Activated naive CD4-positive, alpha-beta T cell treated with anti-CD3 and anti-CD28 coated beads, Interleukin-2, amount 50 U/mL, for 72 hours (primary cell): Measurements from ENCODE around the gene FIGN. TPM values are rescaled to one million over a fixed set of nuclear protein-coding genes. Genes with fewer than 3 reads are reported as not detected.

Source experiments
- ATAC-seq, 2 donors: fragments of 150-1000 bp; cut with Tn5 transposase; 2 replicates each; pipeline ENCODE4 v1.10.0; 2021; ENCODE audit warnings: mild to moderate bottlenecking in 2 of 2, moderate library complexity in 2 of 2
- DNase-seq, 2 donors: peaks; one replicate each; pipeline ENCODE4 v3.0.0; 2021 to 2022; ENCODE audit warnings: low spot score in 2 of 2
- H3K27ac Mint-ChIP-seq, 2 donors: one replicate each; pipeline ENCODE4 v1.8.0; 2022; ENCODE audit warnings: mild to moderate bottlenecking in 2 of 2, mixed read lengths in 2 of 2
- H3K36me3 Mint-ChIP-seq, 2 donors: one replicate each; pipeline ENCODE4 v1.8.0; 2022; ENCODE audit warnings: mixed read lengths in 2 of 2
- H3K9me3 Mint-ChIP-seq, 2 donors: one replicate each; pipeline ENCODE4 v1.8.0; 2022; ENCODE audit warnings: mixed read lengths in 2 of 2
- total RNA-seq, 2 donors: library from RNA; stranded (reverse); gene quantifications; one replicate each; pipeline ENCODE4 v1.2.3, GENCODE V29; 2022

The FIGN gene
- total RNA-seq, 2 donors from 2014 or later, result not detected

DNA sequence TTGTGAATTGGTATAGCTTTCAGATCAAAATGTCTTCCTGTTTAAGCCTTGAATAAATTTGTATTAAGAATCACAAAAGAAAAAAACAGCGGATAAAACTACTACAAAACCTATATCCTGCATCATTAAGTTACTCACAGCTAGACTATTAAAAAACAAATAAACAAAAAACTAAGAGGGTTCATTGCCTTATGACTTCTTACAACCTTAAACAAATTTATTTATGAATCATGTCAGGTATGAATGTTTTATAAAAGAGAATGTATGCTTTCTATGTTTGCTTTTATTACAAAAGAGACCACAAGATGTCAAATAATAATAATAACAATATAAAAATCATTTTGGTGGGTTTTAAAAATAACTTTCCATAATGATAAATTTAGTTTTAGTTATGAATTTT is 109.6 kb downstream of the FIGN start:
- H3K36me3 Mint-ChIP-seq, result no peaks in the 10 kb centered on the region

DNA sequence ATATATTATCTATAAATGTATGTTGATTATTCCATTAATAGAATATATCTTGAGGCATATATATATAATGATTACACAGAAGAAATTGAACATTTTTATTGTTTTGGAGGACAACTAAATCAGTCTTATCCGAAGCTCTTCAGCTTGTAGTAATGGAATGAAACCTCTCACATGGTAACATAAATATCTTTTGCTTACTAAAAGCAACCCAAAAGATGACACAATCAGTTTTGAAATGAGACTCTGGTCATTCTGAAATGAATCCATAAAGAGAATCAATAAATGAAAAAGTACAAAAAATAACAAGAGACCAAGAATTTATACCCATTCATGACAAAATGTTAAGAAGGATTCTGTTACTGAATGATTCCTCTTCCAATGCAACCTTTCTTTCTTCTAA is 110.2 kb downstream of the FIGN start:
- H3K36me3 Mint-ChIP-seq, result no peaks in the 10 kb centered on the region
- no peak overlapping the region for H3K27ac Mint-ChIP-seq
- ATAC-seq, result no peak
- DNase-seq, result no peak
- peaks cover 0 to 2% of the 10 kb centered on the region in 2 donors for H3K9me3 Mint-ChIP-seq

More for the DNA sequence above, 109.6 kb downstream of the FIGN start:
- no peak for ATAC-seq
- no peak for DNase-seq
- Mint-ChIP-seq H3K9me3 (peaks cover 0 to 6% of the 10 kb centered on the region in 2 donors), H3K27ac (no peak overlapping the region)

DNA sequence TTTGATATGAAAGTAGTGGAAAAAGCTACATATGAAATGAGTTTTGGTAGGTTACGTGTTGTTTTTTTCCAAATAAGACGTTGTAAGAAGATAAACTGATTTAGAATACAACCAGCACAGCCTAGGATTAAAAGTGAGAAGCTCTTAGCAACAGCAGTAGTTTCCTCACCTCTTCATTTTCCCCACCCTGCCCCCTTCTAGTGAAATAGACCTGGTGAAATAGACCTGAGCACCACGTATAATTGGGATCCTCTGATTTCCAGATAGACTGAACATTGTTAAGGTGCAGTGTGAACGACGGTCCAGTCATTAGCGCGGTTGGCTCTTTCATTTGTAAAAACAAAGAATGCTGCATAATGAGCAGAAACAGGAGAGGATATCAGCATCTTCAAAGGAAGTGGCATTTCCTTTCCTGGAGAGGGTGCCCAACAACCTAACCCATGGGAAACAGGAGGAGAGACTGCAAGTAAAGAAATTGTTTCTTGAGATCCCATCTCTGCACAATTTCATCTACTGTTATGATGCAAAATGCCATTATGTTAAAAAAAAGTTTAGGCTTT is 114.3 kb downstream of the FIGN start:
- Mint-ChIP-seq H3K9me3 (no peaks in the 10 kb centered on the region), H3K27ac (no peak overlapping the region), H3K36me3 (no peaks in the 10 kb centered on the region)
- no peak for DNase-seq
- no peak for ATAC-seq

DNA sequence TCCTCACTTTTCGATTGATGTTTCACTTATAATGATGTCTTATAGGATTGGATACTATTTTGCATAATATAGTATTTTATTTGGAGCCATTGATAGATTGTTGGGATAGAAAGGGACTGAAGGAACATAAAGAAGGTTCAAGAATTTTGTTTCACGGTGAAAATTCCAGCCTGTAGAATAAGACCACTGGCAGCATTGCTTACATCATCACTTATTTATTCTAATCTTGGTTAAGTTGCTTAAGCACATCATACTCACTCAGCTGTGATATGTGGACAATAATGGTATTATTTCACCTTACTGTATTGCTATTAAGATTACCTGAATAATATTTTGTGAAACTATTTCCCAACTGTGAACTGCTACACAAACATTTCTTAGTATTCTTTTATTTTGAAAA is 118.3 kb downstream of the FIGN start:
- DNase-seq (no peak), ATAC-seq (no peak)
- H3K9me3 Mint-ChIP-seq, result peaks cover 0 to 2% of the 10 kb centered on the region in 2 donors
- no peak overlapping the region for H3K27ac Mint-ChIP-seq
- no peaks in the 10 kb centered on the region for H3K36me3 Mint-ChIP-seq

DNA sequence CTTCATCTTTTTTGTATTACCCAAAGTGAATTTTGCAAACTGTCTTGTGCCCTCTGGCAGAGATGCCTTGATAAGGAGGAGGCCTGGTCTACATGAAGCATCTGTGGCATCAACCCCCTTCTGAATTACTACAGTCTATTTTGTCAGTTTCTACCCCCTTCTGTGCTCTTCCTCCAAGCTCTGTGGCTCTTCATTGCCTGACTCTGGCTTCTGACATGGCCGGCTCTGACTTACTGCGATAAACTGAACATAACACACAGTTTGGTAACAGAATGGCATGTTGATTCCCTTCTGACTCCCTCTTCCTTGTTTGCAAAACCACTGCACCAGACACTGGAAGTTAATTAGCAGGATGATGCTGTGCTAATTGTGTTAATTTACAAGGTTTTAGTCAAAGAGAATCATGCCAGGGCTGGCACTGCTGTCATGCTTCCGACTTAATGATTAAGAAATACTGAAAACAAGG is 122.5 kb downstream of the FIGN start:
- DNase-seq (no peak), ATAC-seq (no peak)
- Mint-ChIP-seq H3K27ac (no peak overlapping the region), H3K9me3 (peaks cover 0 to 4% of the 10 kb centered on the region in 2 donors), H3K36me3 (no peaks in the 10 kb centered on the region)

DNA sequence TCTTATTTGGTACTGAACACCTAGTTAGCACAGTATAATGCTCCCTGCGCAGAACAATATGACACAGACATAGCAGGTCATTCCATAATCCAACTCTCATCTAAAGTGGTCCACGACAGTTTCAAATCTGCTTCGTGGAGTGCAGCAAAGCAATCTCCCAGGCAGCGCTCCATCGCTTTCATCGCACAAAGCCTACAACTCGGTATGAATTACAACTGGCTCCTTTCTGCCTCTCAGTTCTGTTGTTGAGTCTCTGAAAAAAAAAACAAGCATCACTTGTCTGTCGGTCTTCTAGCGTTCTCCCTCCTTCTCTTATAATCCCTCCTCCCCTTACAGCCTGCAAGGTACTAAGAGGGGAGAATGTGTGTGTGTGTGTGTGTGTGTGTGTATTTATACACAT is 123.5 kb downstream of the FIGN start:
- Mint-ChIP-seq H3K27ac (no peak overlapping the region), H3K36me3 (no peaks in the 10 kb centered on the region), H3K9me3 (peaks cover 0 to 8% of the 10 kb centered on the region in 2 donors)
- no peak for ATAC-seq
- DNase-seq, result no peak

DNA sequence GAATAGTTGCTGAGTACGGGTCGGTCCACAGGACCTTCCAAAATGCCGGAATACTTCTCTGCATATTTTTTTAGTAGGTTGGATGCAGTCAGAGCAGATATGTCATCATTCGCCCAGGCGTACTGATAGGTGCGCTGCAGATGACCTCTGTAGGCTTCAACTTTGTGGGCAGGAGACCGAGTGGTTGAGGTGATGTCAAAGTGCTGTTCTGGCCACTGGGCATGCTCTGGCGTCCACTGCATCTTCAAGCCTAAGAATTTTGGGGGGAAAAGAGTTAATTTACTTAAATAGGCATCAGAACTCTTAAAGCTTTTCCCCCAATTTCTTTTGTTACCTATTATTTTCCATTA is 124.3 kb downstream of the FIGN start:
- ATAC-seq, result no peak
- Mint-ChIP-seq H3K9me3 (peaks cover 0 to 8% of the 10 kb centered on the region in 2 donors), H3K27ac (no peak overlapping the region), H3K36me3 (no peaks in the 10 kb centered on the region)
- DNase-seq, result no peak

DNA sequence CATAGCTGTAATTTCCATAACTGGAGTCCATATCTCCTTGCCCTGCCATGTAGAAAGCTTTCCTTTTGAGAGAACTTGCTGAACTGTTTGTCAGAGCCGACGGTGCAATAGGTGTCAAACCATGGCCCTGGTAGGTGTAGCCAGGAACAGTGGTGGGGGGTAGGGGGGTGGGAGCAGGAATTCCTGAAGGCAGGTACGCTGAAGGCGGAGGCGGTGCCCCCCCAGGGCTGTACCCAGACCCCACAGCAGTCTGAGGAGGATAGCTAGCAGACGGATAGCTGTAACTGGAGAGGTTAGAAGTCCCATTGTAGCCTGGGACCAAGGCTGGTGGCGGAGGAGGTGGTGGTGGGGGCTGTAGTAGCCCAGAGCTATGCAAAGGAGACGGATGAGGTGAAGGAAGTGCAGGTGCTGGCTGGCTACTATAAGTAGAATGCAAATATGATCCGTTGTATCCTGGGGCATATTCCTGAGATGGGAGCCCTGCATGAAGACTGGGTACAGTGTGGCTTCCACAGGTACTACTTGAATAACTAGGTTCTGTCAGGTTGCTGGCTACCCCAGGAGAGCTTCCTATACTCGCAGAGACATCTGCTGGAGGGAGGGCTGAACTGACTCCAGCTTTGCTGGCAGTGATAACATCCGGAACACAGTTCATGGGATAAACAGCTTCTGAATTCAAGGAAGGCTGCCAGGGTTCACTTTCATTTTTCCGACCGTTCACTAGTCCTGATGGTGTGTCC is 124.8 kb downstream of the FIGN start:
- no peaks in the 10 kb centered on the region for H3K36me3 Mint-ChIP-seq
- no peak for DNase-seq
- no peak for ATAC-seq
- peaks cover 0 to 8% of the 10 kb centered on the region in 2 donors for H3K9me3 Mint-ChIP-seq
- no peak overlapping the region for H3K27ac Mint-ChIP-seq

DNA sequence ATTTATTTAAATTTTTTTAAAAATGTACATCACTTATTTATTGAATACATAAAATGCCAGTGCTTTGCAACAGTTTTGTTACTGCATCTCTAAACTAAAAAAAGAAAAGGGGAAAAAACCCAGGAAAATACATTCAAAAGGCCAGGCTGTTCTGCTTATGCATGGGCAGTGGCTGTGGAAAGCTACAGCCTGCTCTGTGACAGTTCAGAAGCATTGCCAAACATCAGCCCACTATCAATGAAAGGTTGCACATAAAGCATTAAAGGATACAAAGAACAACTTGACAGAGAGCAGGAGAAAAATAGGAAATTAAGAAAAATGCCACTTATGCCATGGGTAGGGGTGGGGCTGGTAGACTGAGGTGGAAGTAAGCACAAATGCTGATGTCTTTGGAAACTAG is 128.2 kb downstream of the FIGN start:
- DNase-seq, result no peak
- no peaks in the 10 kb centered on the region for H3K36me3 Mint-ChIP-seq
- H3K9me3 Mint-ChIP-seq, result peaks cover 0 to 16% of the 10 kb centered on the region in 2 donors
- H3K27ac Mint-ChIP-seq, result no peak overlapping the region
- no peak for ATAC-seq

DNA sequence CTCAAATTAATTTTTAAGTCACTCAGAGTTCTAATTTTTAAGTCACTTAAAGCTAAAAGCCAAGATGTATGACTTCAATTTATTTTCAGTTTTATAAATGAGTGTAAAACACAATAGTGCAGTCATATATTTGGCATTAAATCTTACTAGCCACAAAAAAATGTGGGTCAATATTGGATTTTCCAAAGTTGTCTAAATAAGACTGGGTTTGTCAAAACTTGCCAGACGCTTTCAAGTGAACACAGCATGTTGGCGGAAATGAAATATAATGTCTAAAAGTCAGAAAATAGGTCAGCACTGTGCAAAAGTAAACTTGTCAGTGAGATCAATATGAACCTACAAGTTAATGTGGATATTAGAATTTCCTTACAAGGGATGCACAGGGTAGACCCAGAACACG is 128.9 kb downstream of the FIGN start:
- ATAC-seq (no peak), DNase-seq (no peak)
- Mint-ChIP-seq H3K27ac (no peak overlapping the region), H3K9me3 (peaks cover 0 to 13% of the 10 kb centered on the region in 2 donors), H3K36me3 (no peaks in the 10 kb centered on the region)

DNA sequence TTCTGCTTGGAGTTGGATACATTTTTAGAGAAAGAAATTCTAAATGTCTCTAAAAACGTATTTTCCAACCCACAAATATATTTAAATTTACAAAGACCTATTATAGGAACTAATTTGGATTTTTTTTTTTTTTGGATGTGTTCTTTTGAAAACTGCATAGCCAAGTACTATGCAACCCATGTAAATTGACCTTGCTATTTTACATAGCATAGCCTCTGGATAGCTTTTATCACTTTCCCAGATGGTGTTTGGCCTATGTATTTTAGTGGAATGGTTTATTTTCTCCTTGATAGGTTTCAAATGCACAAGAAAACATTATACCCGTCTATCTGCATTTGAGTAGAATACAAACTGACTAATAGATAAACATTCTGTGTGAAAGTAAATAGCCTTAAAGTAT is 130.0 kb downstream of the FIGN start:
- H3K27ac Mint-ChIP-seq, result no peak overlapping the region
- no peaks in the 10 kb centered on the region for H3K36me3 Mint-ChIP-seq

DNA sequence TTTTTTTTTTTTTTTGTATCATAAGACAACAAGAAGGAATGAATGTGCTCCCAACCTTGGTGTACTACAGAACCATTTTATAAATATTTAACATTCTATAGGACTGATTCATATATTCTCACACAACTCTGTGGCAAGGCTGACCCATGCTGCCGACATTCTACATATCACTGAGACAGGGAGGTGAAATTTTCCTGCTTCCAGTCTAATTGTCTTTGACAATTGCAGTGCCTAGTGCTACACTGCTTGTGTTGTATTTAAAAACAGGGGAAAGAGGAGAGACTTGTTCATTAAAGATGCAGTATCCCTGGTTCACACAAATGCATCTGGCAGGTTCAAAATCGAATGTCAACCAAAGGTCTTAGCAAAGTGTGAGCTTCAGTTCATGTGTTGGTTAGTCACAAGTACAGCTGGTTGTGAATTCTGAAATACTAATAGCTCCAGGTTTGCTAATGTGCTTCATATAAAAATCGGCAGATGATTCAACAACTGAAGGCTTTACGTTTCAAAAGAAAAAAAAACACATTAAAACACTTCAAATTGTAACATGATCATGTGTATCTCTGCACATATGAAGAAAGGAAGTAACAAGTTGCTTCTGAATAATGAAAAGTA is 130.8 kb downstream of the FIGN start:
- Mint-ChIP-seq H3K36me3 (no peaks in the 10 kb centered on the region), H3K27ac (no peak overlapping the region), H3K9me3 (peaks cover 0 to 13% of the 10 kb centered on the region in 2 donors)
- no peak for ATAC-seq
- DNase-seq, result no peak

More for the DNA sequence above, 130.0 kb downstream of the FIGN start:
- DNase-seq, result no peak
- ATAC-seq, result no peak
- peaks cover 0 to 13% of the 10 kb centered on the region in 2 donors for H3K9me3 Mint-ChIP-seq

DNA sequence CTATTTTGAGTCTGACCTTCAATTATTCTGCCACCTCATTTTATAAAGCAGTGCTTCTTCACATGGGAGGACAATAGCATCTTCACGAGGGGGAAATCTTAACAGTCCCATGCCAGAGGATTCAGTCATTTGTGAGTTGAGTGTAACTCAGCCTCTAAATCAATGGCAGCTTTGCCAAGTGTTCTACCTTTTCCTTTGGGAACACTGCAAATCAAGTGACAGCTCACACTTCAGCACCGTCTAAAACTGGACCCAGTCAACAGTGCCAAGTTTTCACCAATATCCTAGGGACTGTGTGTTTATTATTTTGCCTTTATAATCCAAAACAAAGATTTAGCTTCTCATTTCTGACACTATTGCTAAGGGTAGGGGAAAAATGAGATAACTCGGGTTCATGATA is 133.6 kb downstream of the FIGN start:
- no peaks in the 10 kb centered on the region for H3K36me3 Mint-ChIP-seq
- no peak for ATAC-seq
- no peak overlapping the region for H3K27ac Mint-ChIP-seq
- peaks cover 3 to 13% of the 10 kb centered on the region in 2 donors for H3K9me3 Mint-ChIP-seq
- no peak for DNase-seq

DNA sequence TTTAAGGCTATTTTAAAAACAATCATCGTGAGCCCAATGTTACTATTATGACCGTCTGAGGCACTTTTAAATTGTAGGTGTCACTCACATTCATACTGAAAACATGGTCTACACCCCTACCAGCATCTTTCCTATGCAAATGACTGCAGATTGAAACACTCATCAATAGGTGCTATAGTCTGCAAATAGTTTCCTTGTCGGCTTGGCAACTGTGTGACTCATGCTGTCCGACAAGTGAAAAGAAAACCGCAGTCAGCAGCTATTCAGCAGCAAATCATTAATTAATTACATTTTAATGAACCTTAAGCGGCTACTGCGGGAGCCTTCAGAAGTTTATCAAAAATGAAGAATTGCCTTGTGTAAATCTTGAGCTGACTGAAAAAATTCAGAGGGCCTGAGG is 134.4 kb downstream of the FIGN start:
- Mint-ChIP-seq H3K27ac (no peak overlapping the region), H3K9me3 (peaks cover 3 to 13% of the 10 kb centered on the region in 2 donors), H3K36me3 (no peaks in the 10 kb centered on the region)
- DNase-seq (no peak), ATAC-seq (no peak)

DNA sequence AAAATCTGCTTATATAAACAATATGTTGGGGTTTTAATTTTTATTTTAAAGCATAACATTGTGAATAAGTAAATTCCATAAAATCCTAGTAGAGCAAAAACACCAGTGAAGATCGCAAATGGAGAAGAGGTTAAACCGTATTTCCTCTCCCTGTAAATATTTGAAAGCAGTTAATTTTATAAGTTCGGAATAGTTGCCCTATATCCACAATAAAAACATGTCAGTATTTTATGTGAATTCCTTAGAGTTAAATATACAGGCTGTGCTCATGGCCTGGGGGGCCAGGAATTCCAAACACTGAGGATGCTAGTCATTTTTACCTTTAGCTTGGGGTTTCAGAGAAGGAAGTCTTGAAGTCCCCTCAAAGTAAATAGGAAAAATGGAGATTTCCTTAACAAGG is 135.0 kb downstream of the FIGN start:
- H3K27ac Mint-ChIP-seq, result no peak overlapping the region
- ATAC-seq (no peak), DNase-seq (no peak)
- no peaks in the 10 kb centered on the region for H3K36me3 Mint-ChIP-seq
- H3K9me3 Mint-ChIP-seq, result peaks cover 3 to 13% of the 10 kb centered on the region in 2 donors

DNA sequence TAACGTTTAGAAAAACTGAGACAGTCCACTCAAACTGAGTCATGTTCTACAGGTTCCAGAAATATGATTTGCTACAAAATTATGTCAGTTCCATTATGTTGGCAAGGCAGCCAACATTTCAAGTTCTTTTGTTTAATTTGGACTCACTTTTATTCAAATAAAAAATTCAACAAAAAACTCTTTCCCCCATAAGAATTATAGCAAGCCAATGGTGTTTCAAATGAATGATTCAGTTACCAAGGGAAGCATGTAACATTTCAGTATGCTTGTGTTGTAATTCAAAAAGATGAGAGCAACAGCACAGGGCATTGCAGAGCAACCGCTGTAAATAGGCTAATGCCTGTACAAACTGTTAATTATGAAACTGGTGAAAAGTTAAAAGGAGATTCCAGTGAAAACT is 140.8 kb downstream of the FIGN start:
- Mint-ChIP-seq H3K27ac (no peak overlapping the region), H3K9me3 (peaks cover 3 to 4% of the 10 kb centered on the region in 2 donors), H3K36me3 (no peaks in the 10 kb centered on the region)
- DNase-seq (no peak), ATAC-seq (no peak)

DNA sequence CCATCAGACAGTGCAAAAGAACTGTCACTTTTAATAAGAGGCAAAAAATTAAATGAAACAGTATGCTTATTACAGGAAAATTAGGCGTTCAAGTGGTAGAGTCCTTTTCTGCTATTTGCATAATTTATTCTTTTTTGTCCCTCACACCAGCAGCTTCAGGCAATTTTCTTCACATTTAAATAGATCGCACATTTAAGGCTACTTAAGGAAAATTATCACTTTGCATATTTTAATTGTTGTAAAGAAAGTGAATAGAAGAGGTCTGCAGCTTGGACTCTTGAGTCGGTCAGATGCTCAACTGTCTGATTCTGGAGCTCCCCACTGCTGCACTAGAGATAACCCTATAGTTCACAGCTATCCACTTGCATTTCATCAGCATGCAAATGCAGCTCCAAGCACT is 141.3 kb downstream of the FIGN start:
- H3K27ac Mint-ChIP-seq, result no peak overlapping the region
- ATAC-seq (no peak), DNase-seq (no peak)
- H3K9me3 Mint-ChIP-seq, result peaks cover 0 to 1% of the 10 kb centered on the region in 2 donors
- no peaks in the 10 kb centered on the region for H3K36me3 Mint-ChIP-seq

DNA sequence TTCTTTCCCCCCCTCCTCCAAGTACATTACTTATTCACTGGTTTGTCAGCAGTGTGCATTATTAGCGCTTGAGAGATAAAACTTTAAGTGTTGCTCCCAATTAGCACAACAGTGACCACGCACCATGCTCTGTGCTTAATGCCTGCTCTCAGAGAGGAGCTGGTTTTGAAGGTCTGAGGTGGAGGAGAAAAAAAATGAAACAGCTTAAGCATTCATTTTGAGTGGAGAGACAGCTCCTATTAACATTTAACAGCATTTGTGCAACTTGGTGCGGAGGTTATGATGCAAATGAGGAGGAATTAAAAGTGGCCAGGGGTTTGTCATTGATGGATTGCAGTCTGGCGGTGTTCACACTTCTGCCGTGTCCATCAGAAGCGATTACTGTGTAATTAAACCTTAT is 141.8 kb downstream of the FIGN start:
- ATAC-seq (no peak), DNase-seq (no peak)
- Mint-ChIP-seq H3K36me3 (no peaks in the 10 kb centered on the region), H3K27ac (no peak overlapping the region), H3K9me3 (no peaks in the 10 kb centered on the region)
